Kidney (tissue), 14 donors: Measurements from ENCODE around the gene NACAD. TPM values are rescaled to one million over a fixed set of nuclear protein-coding genes. Genes with fewer than 3 reads are reported as not detected.

ENCODE experiments used
- DNase-seq, 5 donors: peaks; one replicate each; pipeline ENCODE4 v3.0.0-alpha.2; 2013 to 2020
- FAIRE-seq: peaks from 2 replicates; lab custom pipeline; 2012; peaks lifted over from hg19 to GRCh38; lab: Jason Lieb, UNC
- H3K27ac ChIP-seq, 2 donors: one replicate each; pipeline ENCODE4 v1.7.0; 2013; ENCODE audit warnings: low read depth in 2 of 2, low read length in 2 of 2, inconsistent platforms in 1 of 2
- H3K27me3 ChIP-seq: one replicate; pipeline ENCODE4 v1.7.1; 2013; ENCODE audit warnings: low read length, inconsistent platforms; ENCODE audit not compliant: control insufficient read depth, insufficient read depth
- H3K36me3 ChIP-seq, 3 donors: one replicate each; pipeline versions ENCODE4 v1.7.0 to v1.7.1; 2013; ENCODE audit warnings: low read length in 3 of 3, control low read depth in 1 of 3, inconsistent platforms in 1 of 3; ENCODE audit not compliant: insufficient read depth in 3 of 3, control insufficient read depth in 2 of 3
- H3K4me1 ChIP-seq, 3 donors: one replicate each; pipeline versions ENCODE4 v1.7.0 to v1.7.1; 2013; ENCODE audit warnings: low read length in 3 of 3, inconsistent platforms in 1 of 3, low read depth in 1 of 3; ENCODE audit not compliant: control insufficient read depth in 2 of 3, insufficient read depth in 2 of 3
- H3K4me3 ChIP-seq, 3 donors: one replicate each; pipeline versions ENCODE4 v1.7.0 to v1.8.1; 2013; ENCODE audit warnings: low read length in 3 of 3, control low read depth in 1 of 3, inconsistent platforms in 1 of 3
- H3K9ac ChIP-seq, 3 donors: one replicate each; pipeline versions ENCODE4 v1.7.0 to v1.7.1; 2013; ENCODE audit warnings: low read length in 3 of 3, control low read depth in 1 of 3, inconsistent platforms in 1 of 3
- H3K9me3 ChIP-seq, 3 donors: one replicate each; pipeline versions ENCODE4 v1.7.0 to v1.7.1; 2013; ENCODE audit warnings: low read length in 3 of 3, control low read depth in 1 of 3, inconsistent platforms in 1 of 3; ENCODE audit not compliant: control insufficient read depth in 2 of 3, insufficient read depth in 1 of 3
- CTCF ChIP-seq: IDR thresholded peaks from 3 replicates; pipeline ENCODE4 v1.5.1; 2012; ENCODE audit warnings: mild to moderate bottlenecking, moderate library complexity, borderline replicate concordance; ENCODE audit not compliant: insufficient read depth; ENCODE audit errors: extremely low read depth
- intact Hi-C: fragments of 100-400 bp; cut with DNase I; formaldehyde crosslinking; loops from one replicate; pipeline ENCODE4 v1.11.1; 2022
- polyA plus RNA-seq: library from polyadenylated mRNA; stranded (reverse); fragments of 350-450 nt; fragmentation: Illumina TruSeq; extraction: RNeasy Lipid Tissue Mini Kit (QIAGEN cat#74804); gene quantifications from one replicate; pipeline ENCODE4 v1.2.3, GENCODE V29; 2014; ENCODE audit warnings: low read depth, low replicate concordance; ENCODE audit not compliant: insufficient read depth
- total RNA-seq: library from RNA; stranded (reverse); fragmentation: NEBNext Ultra II Directional; extraction: Animal tissue kit (Norgen Biotek cat#: 25700); gene quantifications from one replicate; pipeline ENCODE4 v1.2.1, GENCODE V29; 2021
- donor health status: control.
- donor health status: control.
- donor health status: control.
- donor health status: control.
- donor health status: control.
- donor health status: DM: yes; HTN: yes; CAD: no.
- donor health status: Normal renal cell carcinoma (clear cell type).

Gene NACAD
- total and polyA plus RNA-seq, 2 donors from 2014 or later: 4.2 to 5.0 TPM

- Histone ChIP-seq H3K4me1 (peaks cover 0 to 2% (median 0%) of the 10 kb centered on the region in 3 donors), H3K4me3 (no peak overlapping the region), H3K27ac (no peak overlapping the region), H3K9ac (no peak overlapping the region), H3K36me3 (no peaks in the 10 kb centered on the region), H3K27me3 (no peaks in the 10 kb centered on the region), H3K9me3 (no peaks in the 10 kb centered on the region)
- no peak for TF ChIP-seq CTCF
- DNase-seq (no peak), FAIRE-seq (no peak)
- intact Hi-C loops: no loop called here
Measured at GRCh38 chr7:45031829-45032228, 56.9 kb downstream of the NACAD start.

Other genes starting within 250 kb of the NACAD start
- gene H2AZ2, start 240.9 kb downstream of the NACAD start, total RNA-seq: 140 TPM
- gene H2AZ2, start 240.9 kb downstream of the NACAD start, polyA plus RNA-seq: 121 TPM
- gene PURB, start 203.4 kb downstream of the NACAD start, total RNA-seq: 25.3 TPM
- 7.7 TPM for gene PURB, start 203.4 kb downstream of the NACAD start, polyA plus RNA-seq
- 14.3 TPM for gene MYO1G, start 110.0 kb downstream of the NACAD start, total RNA-seq
- 0.60 TPM for gene MYO1G, start 110.0 kb downstream of the NACAD start, polyA plus RNA-seq
- gene CCM2, start 88.8 kb downstream of the NACAD start, total RNA-seq: 35.0 TPM
- gene CCM2, start 88.8 kb downstream of the NACAD start, polyA plus RNA-seq: 37.8 TPM
- 67.8 TPM for gene TBRG4, start 22.7 kb upstream of the NACAD start, total RNA-seq
- 45.7 TPM for gene TBRG4, start 22.7 kb upstream of the NACAD start, polyA plus RNA-seq
- gene RAMP3, start 68.8 kb upstream of the NACAD start, total RNA-seq: 82.6 TPM
- 168 TPM for gene RAMP3, start 68.8 kb upstream of the NACAD start, polyA plus RNA-seq